Activated CD8-positive, alpha-beta memory T cell treated with anti-CD3 and anti-CD28 coated beads, Interleukin-2, amount 50 U/mL, for 24 hours (primary cell): Measurements from ENCODE around the gene SETBP1.

ENCODE experiments used
- DNase-seq: peaks from one replicate; pipeline ENCODE4 v3.0.0-alpha.2; 2020; ENCODE audit errors: extremely low read depth

Gene SETBP1

GRCh38 chr18:44816050-44816449 is 135.4 kb downstream of the SETBP1 start:
- no peak for DNase-seq

GRCh38 chr18:44816477-44816876 is 135.8 kb downstream of the SETBP1 start:
- no peak for DNase-seq

GRCh38 chr18:44817831-44818473 is 137.3 kb downstream of the SETBP1 start:
- no peak for DNase-seq

GRCh38 chr18:44818668-44819403 is 138.1 kb downstream of the SETBP1 start:
- no peak for DNase-seq

GRCh38 chr18:44819944-44820510 is 139.3 kb downstream of the SETBP1 start:
- no peak for DNase-seq

GRCh38 chr18:44821924-44822323 is 141.2 kb downstream of the SETBP1 start:
- DNase-seq = no peak

- DNase-seq = no peak
These were observed 142.6 kb downstream of the SETBP1 start for GRCh38 chr18:44823286-44823685.

GRCh38 chr18:44823782-44824181 is 143.1 kb downstream of the SETBP1 start:
- no peak for DNase-seq

GRCh38 chr18:44824884-44825283 is 144.2 kb downstream of the SETBP1 start:
- no peak for DNase-seq

GRCh38 chr18:44826418-44827259 is 146.0 kb downstream of the SETBP1 start:
- DNase-seq = no peak

GRCh38 chr18:44828080-44828479 is 147.4 kb downstream of the SETBP1 start:
- DNase-seq = no peak

GRCh38 chr18:44830581-44830980 is 149.9 kb downstream of the SETBP1 start:
- DNase-seq = no peak

- DNase-seq = no peak
These were observed 153.1 kb downstream of the SETBP1 start for GRCh38 chr18:44833786-44834185.

GRCh38 chr18:44834867-44835469 is 154.3 kb downstream of the SETBP1 start:
- no peak for DNase-seq

- DNase-seq = no peak
These were observed 155.0 kb downstream of the SETBP1 start for GRCh38 chr18:44835703-44836102.

GRCh38 chr18:44836263-44836662 is 155.6 kb downstream of the SETBP1 start:
- DNase-seq = no peak

GRCh38 chr18:44837482-44838180 is 156.9 kb downstream of the SETBP1 start:
- DNase-seq = no peak

GRCh38 chr18:44838971-44839666 is 158.4 kb downstream of the SETBP1 start:
- DNase-seq = peak; percentile 37

- no peak for DNase-seq
These were observed 159.5 kb downstream of the SETBP1 start for GRCh38 chr18:44840058-44840790.

- DNase-seq = no peak
These were observed 160.5 kb downstream of the SETBP1 start for GRCh38 chr18:44841221-44841620.
